HepG2 (cell line): Measurements from ENCODE around the gene RCE1. TPM values are rescaled to one million over a fixed set of nuclear protein-coding genes. Genes with fewer than 3 reads are reported as not detected.

Experiments
- ATAC-seq: fragments of 200-7000 bp; cut with Tn5 transposase; 3 replicates; pipeline ENCODE4 v1.9.1; 2020; ENCODE audit warnings: mild to moderate bottlenecking, moderate library complexity
- BruUV-seq: library from RNA; stranded (reverse); fragments of 400-500 nt; replicated peaks from 2 replicates; lab custom pipeline; 2021; lab: Mats Ljungman, UMichigan
- CTCF ChIA-PET: fragments of 300-600 bp; formaldehyde crosslinking; extraction: SDS; loops from one replicate; lab custom pipeline; 2021; ENCODE audit warnings: low total read pairs, inconsistent platforms, low intra/inter-chr PET ratio; lab: Yijun Ruan, JAX
- POLR2A ChIA-PET: fragments of 350-600 bp; sonication (Branson Sonifier 250); formaldehyde crosslinking; loops from one replicate; lab custom pipeline; 2020; ENCODE audit warnings: antibody characterized with exemption, inconsistent platforms; lab: Yijun Ruan, JAX
- DNase-seq: peaks from one replicate; pipeline ENCODE4 v3.0.0-alpha.2; 2015; ENCODE audit warnings: low spot score
- FAIRE-seq: peaks from 3 replicates; lab custom pipeline; 2011; peaks lifted over from hg19 to GRCh38; lab: Jason Lieb, UNC
- H2AFZ ChIP-seq: one replicate; pipeline ENCODE4 v1.6.1; 2011; ENCODE audit warnings: low read length, inconsistent platforms
- H3K27ac ChIP-seq: fragments of 300-600 bp; 3 replicates; pipeline ENCODE4 v1.8.0; 2011; ENCODE audit warnings: mixed run types, mild to moderate bottlenecking, mixed read lengths, low read length, inconsistent platforms; ENCODE audit not compliant: insufficient read depth; ENCODE audit errors: extremely low read length
- H3K27me3 ChIP-seq, 2 experiments: fragments of 200-600 bp in 1 of 2; 2 replicates in 1 of 2; 3 replicates in 1 of 2; pipeline versions ENCODE4 v1.6.0 to v1.8.0; 2011; ENCODE audit warnings: low read length in 2 of 2, mild to moderate bottlenecking in 2 of 2, moderate library complexity in 2 of 2, inconsistent platforms in 1 of 2; ENCODE audit not compliant: insufficient read depth in 2 of 2, control insufficient read depth in 1 of 2
- H3K36me3 ChIP-seq, 2 experiments: fragments of 200-600 bp in 1 of 2; replicated peaks in 1 of 2; 2 replicates in 1 of 2; 3 replicates in 1 of 2; pipeline versions ENCODE4 v1.5.1 to v1.8.0; 2011; ENCODE audit warnings: low read length in 2 of 2, inconsistent platforms in 1 of 2; ENCODE audit not compliant: insufficient read depth in 2 of 2, control insufficient read depth in 1 of 2
- H3K4me1 ChIP-seq: 2 replicates; pipeline ENCODE4 v1.5.1; 2012; ENCODE audit warnings: low read length, inconsistent platforms; ENCODE audit not compliant: insufficient read depth
- H3K4me2 ChIP-seq: 2 replicates; pipeline ENCODE4 v1.6.0; 2011; ENCODE audit warnings: low read depth, low read length, inconsistent platforms
- H3K4me3 ChIP-seq, 3 experiments: fragments of 200-600 bp in 1 of 3; sonication (generic), shearing (Covaris generic) in 1 of 3; replicated peaks in 1 of 3; 2 replicates each; pipeline ENCODE4 v1.5.1; 2011 to 2016; ENCODE audit warnings: low read length in 3 of 3, inconsistent platforms in 2 of 3, low read depth in 2 of 3, mild to moderate bottlenecking in 2 of 3, control low read depth in 1 of 3, mixed read lengths in 1 of 3; ENCODE audit not compliant: insufficient read depth in 1 of 3
- H3K79me2 ChIP-seq: one replicate; pipeline ENCODE4 v1.6.1; 2011; ENCODE audit warnings: low read length, inconsistent platforms; ENCODE audit not compliant: insufficient read depth
- H3K9ac ChIP-seq: 2 replicates; pipeline ENCODE4 v1.6.0; 2011; ENCODE audit warnings: mild to moderate bottlenecking, low read depth, low read length, inconsistent platforms; ENCODE audit not compliant: insufficient read depth
- H3K9me3 ChIP-seq: 2 replicates; pipeline ENCODE4 v1.5.1; 2012; ENCODE audit warnings: mild to moderate bottlenecking, low read length
- H4K20me1 ChIP-seq: 2 replicates; pipeline ENCODE4 v1.6.0; 2011; ENCODE audit warnings: inconsistent platforms, mild to moderate bottlenecking, low read length, moderate library complexity; ENCODE audit not compliant: insufficient read depth
- AGO1 ChIP-seq: fragments of 200-400 bp; formaldehyde crosslinking; IDR thresholded peaks from 2 replicates; pipeline ENCODE4 v1.6.1; 2017; ENCODE audit warnings: mild to moderate bottlenecking, low read depth, low read length, moderate library complexity; ENCODE audit not compliant: poor library complexity, severe bottlenecking
- NFRKB ChIP-seq: fragments of 450-650 bp; IDR thresholded peaks from 2 replicates; pipeline ENCODE4 v1.6.1; 2017
- SALL1 ChIP-seq: sonication (generic); formaldehyde crosslinking; IDR thresholded peaks from 2 replicates; pipeline ENCODE4 v1.8.0; 2022; ENCODE audit warnings: mild to moderate bottlenecking, missing genetic modification reagents
- UBTF ChIP-seq: sonication (generic); formaldehyde crosslinking; IDR thresholded peaks from 2 replicates; pipeline ENCODE4 v1.4.0; 2020; ENCODE audit warnings: mild to moderate bottlenecking, missing genetic modification reagents
- ZBTB10 ChIP-seq: sonication (generic); formaldehyde crosslinking; IDR thresholded peaks from 2 replicates; pipeline ENCODE4 v1.4.0; 2020; ENCODE audit warnings: missing genetic modification reagents, borderline replicate concordance
- ZBTB14 ChIP-seq: sonication (generic); formaldehyde crosslinking; IDR thresholded peaks from 2 replicates; pipeline ENCODE4 v1.4.0; 2020; ENCODE audit warnings: missing genetic modification reagents
- ZNF569 ChIP-seq: sonication (generic); formaldehyde crosslinking; IDR thresholded peaks from 2 replicates; pipeline ENCODE4 v1.5.0; 2020; ENCODE audit warnings: mild to moderate bottlenecking, missing genetic modification reagents, moderate library complexity, borderline replicate concordance
- ZNF878 ChIP-seq: sonication (generic); formaldehyde crosslinking; IDR thresholded peaks from 2 replicates; pipeline ENCODE4 v1.8.1; 2023; ENCODE audit warnings: mild to moderate bottlenecking, missing genetic modification reagents, moderate library complexity
- ZSCAN29 ChIP-seq: sonication (generic); formaldehyde crosslinking; conservative IDR thresholded peaks from 2 replicates; pipeline ENCODE4 v1.4.0; 2020; ENCODE audit warnings: mild to moderate bottlenecking, missing genetic modification reagents
- WGBS: methylation state at CpG from one replicate; pipeline ENCODE4 v1.1.6; 2017; ENCODE audit warnings: low lambda C conversion rate; 5-methylcytosine and 5-hydroxymethylcytosine counted together
- in situ Hi-C: cut with HindIII; loops from 2 replicates; pipeline ENCODE4 v1.10.0; 2017; ENCODE audit warnings: low pct_unique_long_range_greater_than_20kb; ENCODE audit not compliant: extremely low pct_ligation_motif_present
- intact Hi-C: fragments of 100-400 bp; cut with micrococcal nuclease; formaldehyde crosslinking; loops from one replicate; pipeline ENCODE4 v1.10.0; 2022; ENCODE audit not compliant: unreplicated experiment
- polyA plus RNA-seq, 8 experiments: library from polyadenylated mRNA; depleted of rRNA in 3 of 8; stranded (reverse) in 7 of 8; unstranded in 1 of 8; fragments of >200 nt; fragmentation: Illumina TruSeq in 4 of 8; extraction: Trizol in 4 of 8; gene quantifications; 2 replicates each; pipeline versions ENCODE4 v1.2.1 to v1.2.3, GENCODE V29; 2011 to 2016; ENCODE audit warnings: low read depth in 4 of 8, missing spikeins in 1 of 8, mixed read lengths in 1 of 8; ENCODE audit not compliant: insufficient read depth in 1 of 8
- total RNA-seq, 5 experiments: library from RNA; depleted of rRNA; stranded (reverse); fragments of >200 nt; fragmentation: Illumina TruSeq; extraction: Trizol; gene quantifications; 2 replicates each; pipeline ENCODE4 v1.2.3, GENCODE V29; 2016; ENCODE audit warnings: low read depth in 1 of 5
- TF ChIP-seq, protein P1 (sequence below), 2 experiments: sonication (generic) in 1 of 2; formaldehyde crosslinking in 1 of 2; IDR thresholded peaks; 2 replicates each; pipeline versions ENCODE4 v1.4.0 to v1.6.1; 2016 to 2020; ENCODE audit warnings: borderline replicate concordance in 1 of 2, low read depth in 1 of 2, mild to moderate bottlenecking in 1 of 2, missing genetic modification reagents in 1 of 2
- TF ChIP-seq, protein P2 (sequence below): IDR thresholded peaks from 2 replicates; pipeline ENCODE4 v1.6.1; 2012; ENCODE audit warnings: inconsistent platforms

Gene RCE1
- total and polyA plus RNA-seq, 2 of the 13 experiments (the other 11 are each of a cell fraction or from before 2014, with no cell fraction given), result 22.2 to 22.4 TPM

DNA sequence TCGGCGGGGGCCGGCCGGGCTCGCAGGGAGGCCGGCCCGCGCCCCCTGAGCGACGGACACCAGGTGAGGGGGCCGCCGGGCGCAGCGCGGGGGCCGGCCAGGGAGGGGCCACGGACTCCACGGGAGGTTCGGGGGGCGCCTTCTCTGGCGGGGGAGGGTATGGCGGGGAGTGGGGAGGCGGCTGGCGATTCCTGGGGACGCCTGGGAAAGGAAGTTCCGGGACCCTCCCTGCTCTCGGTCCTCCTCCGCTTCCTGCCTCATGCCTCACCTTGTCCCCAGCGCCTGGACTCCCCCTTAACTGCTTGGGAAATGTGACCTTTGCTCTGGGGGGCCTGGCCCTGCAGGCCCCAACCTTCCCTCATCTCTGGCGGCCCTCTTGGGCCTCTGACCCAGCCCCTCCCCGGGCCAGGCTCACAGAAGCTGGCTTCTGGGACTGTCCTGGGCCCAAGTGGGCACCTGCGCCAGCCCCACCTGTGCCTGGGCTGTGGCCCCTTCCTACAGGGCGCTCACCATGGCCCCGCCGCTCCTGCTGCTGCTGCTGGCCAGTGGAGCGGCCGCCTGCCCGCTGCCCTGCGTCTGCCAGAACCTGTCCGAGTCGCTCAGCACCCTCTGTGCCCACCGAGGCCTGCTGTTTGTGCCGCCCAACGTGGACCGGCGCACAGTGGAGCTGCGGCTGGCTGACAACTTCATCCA lies 14.1 kb downstream of the RCE1 start:
- no peak overlapping the region for H2AFZ ChIP-seq
- no peaks in the 10 kb centered on the region for H3K9me3 ChIP-seq
- FAIRE-seq, result no peak
- no peaks in the 10 kb centered on the region for H3K27me3 ChIP-seq
- no TSS peak for BruUV-seq
- H3K4me1 ChIP-seq, result peaks cover 11% of the 10 kb centered on the region
- peak; percentile 30 for DNase-seq
- peak overlapping the region; percentile 7 to 67 (median 41); a peak in 4 of 6 replicates for H3K4me3 ChIP-seq
- intact Hi-C loops, result no loop called here
- H3K27ac ChIP-seq, result peak overlapping the region; percentile 22
- WGBS, result 88% methylated on average over 27 of the region's 47 CpGs
- no peak overlapping the region for H3K9ac ChIP-seq
- ATAC-seq, result no peak
- in situ Hi-C loops, result no loop called here
- H3K79me2 ChIP-seq, result no peaks in the 10 kb centered on the region
- ChIA-PET CTCF (no interaction called here), POLR2A (interaction anchor here (1.4 kb wide), 1 partner anchor 14 kb away, joined by 3 read pairs; the partner anchor contains the start of gene RCE1)
- peaks cover 3 to 8% of the 10 kb centered on the region in 2 experiments; a peak in 2 of 5 replicates for H3K36me3 ChIP-seq
- peak overlapping the region; percentile 18; the same call in 1 of the 2 replicates for H3K4me2 ChIP-seq
- H4K20me1 ChIP-seq, result no peaks in the 10 kb centered on the region
- TF ChIP-seq, protein P1, sequence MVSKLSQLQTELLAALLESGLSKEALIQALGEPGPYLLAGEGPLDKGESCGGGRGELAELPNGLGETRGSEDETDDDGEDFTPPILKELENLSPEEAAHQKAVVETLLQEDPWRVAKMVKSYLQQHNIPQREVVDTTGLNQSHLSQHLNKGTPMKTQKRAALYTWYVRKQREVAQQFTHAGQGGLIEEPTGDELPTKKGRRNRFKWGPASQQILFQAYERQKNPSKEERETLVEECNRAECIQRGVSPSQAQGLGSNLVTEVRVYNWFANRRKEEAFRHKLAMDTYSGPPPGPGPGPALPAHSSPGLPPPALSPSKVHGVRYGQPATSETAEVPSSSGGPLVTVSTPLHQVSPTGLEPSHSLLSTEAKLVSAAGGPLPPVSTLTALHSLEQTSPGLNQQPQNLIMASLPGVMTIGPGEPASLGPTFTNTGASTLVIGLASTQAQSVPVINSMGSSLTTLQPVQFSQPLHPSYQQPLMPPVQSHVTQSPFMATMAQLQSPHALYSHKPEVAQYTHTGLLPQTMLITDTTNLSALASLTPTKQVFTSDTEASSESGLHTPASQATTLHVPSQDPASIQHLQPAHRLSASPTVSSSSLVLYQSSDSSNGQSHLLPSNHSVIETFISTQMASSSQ (IDR thresholded peaks at IDR 0.05; ENCODE audit: low read depth), result no peak
- TF ChIP-seq, protein P1 (CRISPR knock-in tag; IDR thresholded peaks at IDR 0.05; ENCODE audit: borderline replicate concordance), result no peak
- TF ChIP-seq ZNF569 (CRISPR knock-in tag) (no peak), ZBTB14 (CRISPR knock-in tag) (no peak), ZNF878 (CRISPR knock-in tag) (no peak), UBTF (CRISPR knock-in tag) (peak; percentile 20; the same call in 1 of the 2 replicates), NFRKB (no peak), ZBTB10 (CRISPR knock-in tag) (0 out of 2 replicates have a peak, but pooled peaks have one; percentile 46), ZSCAN29 (CRISPR knock-in tag) (no peak), SALL1 (peak; percentile 18; the same call in 1 of the 2 replicates), AGO1 (peak; percentile 35)
- TF ChIP-seq, protein P2, sequence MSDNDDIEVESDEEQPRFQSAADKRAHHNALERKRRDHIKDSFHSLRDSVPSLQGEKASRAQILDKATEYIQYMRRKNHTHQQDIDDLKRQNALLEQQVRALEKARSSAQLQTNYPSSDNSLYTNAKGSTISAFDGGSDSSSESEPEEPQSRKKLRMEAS, result no peak
